ENCODE measurements around the gene STEEP1. TPM values are rescaled to one million over a fixed set of nuclear protein-coding genes. Genes with fewer than 3 reads are reported as not detected.
"Not testable (repeated sequence)": the region's sequence is repeated elsewhere in the genome, so short reads cannot be mapped to it uniquely, and the experiment has no call there.

STEEP1 gene
- polyA plus RNA-seq, 2 of the 4 experiments (the other 2 are of a cell fraction): 37.8 to 40.7 TPM

DNA sequence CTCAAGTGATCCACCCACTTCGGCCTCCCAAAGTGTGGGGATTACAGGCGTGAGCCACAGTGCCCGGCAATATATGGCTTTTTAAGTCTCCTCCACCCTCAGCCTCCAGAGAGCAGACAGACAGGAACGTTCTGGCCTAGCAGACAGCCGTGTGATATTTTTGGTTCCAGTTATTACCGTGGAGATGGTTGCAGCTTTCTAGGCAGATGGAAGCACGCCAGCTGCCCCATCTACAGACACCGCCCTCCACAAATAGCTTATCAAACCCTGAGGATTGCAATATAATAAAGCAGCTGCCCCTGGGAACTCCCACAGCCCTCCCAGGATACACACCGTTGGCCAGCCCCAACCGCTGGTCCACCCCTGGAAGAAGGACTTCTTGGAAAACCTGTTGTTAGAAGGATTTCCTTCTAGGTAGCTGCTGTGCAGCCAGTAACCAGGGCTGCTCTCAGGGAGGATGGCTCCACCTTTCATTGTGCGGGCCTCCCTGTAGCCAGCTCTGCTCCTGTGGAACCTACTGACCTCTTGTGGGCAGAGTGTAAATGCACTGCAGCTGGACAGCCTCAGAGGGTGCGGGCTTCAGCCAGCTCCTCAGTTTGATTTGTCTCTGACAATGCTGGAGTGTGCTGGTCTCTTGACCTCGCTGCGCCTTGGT is 52.9 kb downstream of the STEEP1 start:
- Histone ChIP-seq H3K4me1 (peaks cover 38% of the 10 kb centered on the region), H3K4me2 (peak overlapping the region; percentile 63), H3K9me3 (no peaks in the 10 kb centered on the region), H3K4me3 (no peak overlapping the region), H3K27ac (peak overlapping the region; percentile 78 to 94)
- WGBS (ENCODE audit: missing lambda C conversion rate): 41% methylated on average over 12 of the region's 14 CpGs
- FAIRE-seq (peak; percentile 96), ATAC-seq (peak; percentile 99), DNase-seq (ENCODE audit: low read depth in 1 of 2, low spot score in 1 of 2) (peak; percentile 84 to 88)
- ChIA-PET POLR2A (interaction anchor here (0.9 to 1.7 kb wide), 8 partner anchors 9 to 44 kb away, joined by 3 to 17 read pairs (median 6); partner anchors contain the start of gene SLC25A5), CTCF (interaction anchor here (0.6 to 31.5 kb wide), 28 partner anchors 9 to 391 kb away, joined by 3 to 814 read pairs (median 4); partner anchors contain the start of genes RPL39, SLC25A5 and UBE2A)
- TF ChIP-seq CTCF (IDR thresholded peaks at IDR 0.05) (peak; percentile 78), SMC3 (IDR thresholded peaks at IDR 0.05) (peak; percentile 95), MAX (IDR thresholded peaks at IDR 0.05) (0 out of 2 replicates have a peak, but pooled peaks have one; percentile 22), KDM1A (IDR thresholded peaks at IDR 0.05; ENCODE audit: low read depth) (no peak), RAD21 (conservative IDR thresholded peaks at IDR 0.05 in 1 of 2, IDR thresholded peaks at IDR 0.05 in 1 of 2) (peak; percentile 95 to 96), SREBF2 (IDR thresholded peaks at IDR 0.05) (no peak)

GRCh38 chrX:119507206-119507605 is 58.0 kb downstream of the STEEP1 start:
- Histone ChIP-seq H3K4me1 (peaks cover 69% of the 10 kb centered on the region), H3K9me3 (no peaks in the 10 kb centered on the region), H3K4me3 (no peak overlapping the region), H3K4me2 (peak overlapping the region; percentile 17; the same call in 1 of the 3 replicates), H3K27ac (peak overlapping the region; percentile 90 to 100)
- WGBS (ENCODE audit: missing lambda C conversion rate): 86% methylated on average over 6 of the region's 6 CpGs
- no peak for TF ChIP-seq CHD4 (IDR thresholded peaks at IDR 0.05; ENCODE audit: borderline replicate concordance)
- no peak for TF ChIP-seq KDM1A (IDR thresholded peaks at IDR 0.05; ENCODE audit: low read depth)
- no peak for TF ChIP-seq BHLHE40 (IDR thresholded peaks at IDR 0.05; ENCODE audit: low read depth, low read length)
- TF ChIP-seq JUNB (IDR thresholded peaks at IDR 0.05): no peak
- TF ChIP-seq MAX (IDR thresholded peaks at IDR 0.05): no peak
- no peak for TF ChIP-seq RAD21 (conservative IDR thresholded peaks at IDR 0.05 in 1 of 2, IDR thresholded peaks at IDR 0.05 in 1 of 2)
- no peak for TF ChIP-seq SMC3 (IDR thresholded peaks at IDR 0.05)
- no peak for TF ChIP-seq ZC3H11A (IDR thresholded peaks at IDR 0.05)
- TF ChIP-seq HDAC2 (IDR thresholded peaks at IDR 0.05): no peak
- ChIA-PET POLR2A (no interaction called here), CTCF (interaction anchor here (0.7 to 31.5 kb wide), 6 partner anchors 9 to 227 kb away, joined by 3 to 814 read pairs (median 4); no protein-coding TSS in a partner anchor)
- ATAC-seq (no peak), FAIRE-seq (no peak), DNase-seq (ENCODE audit: low read depth in 1 of 2, low spot score in 1 of 2) (no peak)

- peaks cover 72% of the 10 kb centered on the region for H3K4me1 ChIP-seq
- ATAC-seq (no peak), FAIRE-seq (no peak), DNase-seq (ENCODE audit: low read depth in 1 of 2, low spot score in 1 of 2) (peak in 1 of 2 experiments; percentile 73)
- POLR2A ChIA-PET: no interaction called here
- H3K4me3 ChIP-seq: no peak overlapping the region
- H3K9me3 ChIP-seq: no peaks in the 10 kb centered on the region
- TF ChIP-seq POLR2AphosphoS2 (conservative IDR thresholded peaks at IDR 0.05; ENCODE audit: low read length) (no peak), JUN (IDR thresholded peaks at IDR 0.05) (no peak), CHD2 (IDR thresholded peaks at IDR 0.05; ENCODE audit: low read length, partially characterized antibody) (no peak), NFE2L2 (conservative IDR thresholded peaks at IDR 0.05; ENCODE audit: low read length) (no peak)
- 2% methylated on average over 4 of the region's 4 CpGs for WGBS (ENCODE audit: missing lambda C conversion rate)
- H3K27ac ChIP-seq: peak overlapping the region; percentile 90 to 100
- peak overlapping the region; percentile 31 for H3K4me2 ChIP-seq
- CTCF ChIA-PET: interaction anchor here (2.6 to 31.5 kb wide), 2 partner anchors 10 to 17 kb away, joined by 15 to 814 read pairs; no protein-coding TSS in a partner anchor
These were observed 59.3 kb downstream of the STEEP1 start for GRCh38 chrX:119505945-119506344.

- 79% methylated on average over 10 of the region's 10 CpGs for WGBS (ENCODE audit: missing lambda C conversion rate)
- Histone ChIP-seq H3K4me1 (peaks cover 76% of the 10 kb centered on the region), H3K4me2 (peak overlapping the region; percentile 31; the same call in 1 of the 3 replicates), H3K27ac (peak overlapping the region; percentile 90 to 100)
- H3K9me3 ChIP-seq, H3K4me3 ChIP-seq, FAIRE-seq, ATAC-seq, POLR2A ChIA-PET: not testable (repeated sequence)
- CTCF ChIA-PET: interaction anchor here (2.6 to 31.5 kb wide), 3 partner anchors 7 to 17 kb away, joined by 15 to 814 read pairs (median 20); no protein-coding TSS in a partner anchor
- DNase-seq (ENCODE audit: low read depth in 1 of 2, low spot score in 1 of 2): peak in 1 of 2 experiments; percentile 60
These were observed 60.1 kb downstream of the STEEP1 start for GRCh38 chrX:119505145-119505544.
